HEK293 (cell line): ENCODE data around the gene SLC39A7.

Experiments used
- CTCF ChIP-seq: fragments of 450-650 bp; formaldehyde crosslinking; IDR thresholded peaks from 2 replicates; pipeline ENCODE4 v1.5.1; 2016; ENCODE audit warnings: missing biosample characterization, missing genetic modification characterization
- KLF17 ChIP-seq: fragments of 450-650 bp; formaldehyde crosslinking; IDR thresholded peaks from 2 replicates; pipeline ENCODE4 v1.5.1; 2016; ENCODE audit warnings: missing biosample characterization, missing genetic modification characterization
- ZNF223 ChIP-seq: fragments of 450-650 bp; formaldehyde crosslinking; IDR thresholded peaks from 2 replicates; pipeline ENCODE4 v1.5.1; 2016; ENCODE audit warnings: missing biosample characterization, missing genetic modification characterization
- ZNF501 ChIP-seq: fragments of 450-650 bp; formaldehyde crosslinking; IDR thresholded peaks from 2 replicates; pipeline ENCODE4 v1.5.1; 2016; ENCODE audit warnings: missing biosample characterization, missing genetic modification characterization
- ZNF600 ChIP-seq: fragments of 450-650 bp; formaldehyde crosslinking; IDR thresholded peaks from 2 replicates; pipeline ENCODE4 v1.5.1; 2016; ENCODE audit warnings: missing biosample characterization, missing genetic modification characterization

- TF ChIP-seq CTCF (tag by site-specific recombination) (no peak), KLF17 (tag by site-specific recombination) (no peak), ZNF223 (tag by site-specific recombination) (no peak), ZNF600 (no peak), ZNF501 (tag by site-specific recombination) (no peak)
These were observed 12.1 kb downstream of the SLC39A7 start for GRCh38 chr6:33212857-33213165.
